ENCODE measurements around the gene LRMDA.

LRMDA gene

DNA sequence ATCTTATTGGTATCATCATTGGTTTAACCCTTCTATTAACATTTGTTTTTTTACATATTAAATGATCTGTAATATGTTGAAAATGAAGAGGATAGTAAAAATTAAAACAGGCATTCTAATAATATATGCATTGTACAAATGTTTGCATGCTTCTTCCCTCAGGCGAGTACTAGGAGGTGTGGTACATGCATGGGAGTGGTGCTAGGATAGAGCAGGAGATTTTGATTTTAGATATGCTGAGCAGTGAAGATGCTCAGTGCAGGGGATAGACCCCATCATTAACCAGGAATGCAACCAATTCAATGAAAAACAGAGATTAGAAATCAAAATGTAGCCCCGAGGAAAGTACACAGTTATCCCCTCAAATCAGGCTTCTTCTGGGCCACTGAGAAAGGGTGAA, 916.4 kb downstream of the LRMDA start:
- DNase-seq (ENCODE audit: low spot score) = no peak

DNA sequence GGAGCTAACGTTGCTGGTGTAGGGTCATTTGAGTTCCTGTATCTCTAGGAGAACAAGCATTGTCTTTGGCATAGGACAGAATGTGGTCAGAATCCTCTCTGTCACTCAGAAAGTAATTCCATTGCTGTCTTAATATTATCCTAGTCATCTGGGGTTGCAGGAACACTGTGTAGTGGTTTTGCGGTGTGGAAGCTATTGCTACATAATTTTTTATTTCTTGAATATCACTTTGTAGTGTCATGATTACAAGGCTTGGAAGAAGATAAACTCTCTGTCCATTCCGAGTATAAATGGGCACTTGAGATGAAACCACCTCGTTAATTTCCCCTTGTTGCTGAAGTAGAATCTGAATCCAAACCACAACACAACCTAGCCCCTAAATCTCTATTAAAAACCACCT, 919.2 kb downstream of the LRMDA start:
- no peak for DNase-seq (ENCODE audit: low spot score)

DNA sequence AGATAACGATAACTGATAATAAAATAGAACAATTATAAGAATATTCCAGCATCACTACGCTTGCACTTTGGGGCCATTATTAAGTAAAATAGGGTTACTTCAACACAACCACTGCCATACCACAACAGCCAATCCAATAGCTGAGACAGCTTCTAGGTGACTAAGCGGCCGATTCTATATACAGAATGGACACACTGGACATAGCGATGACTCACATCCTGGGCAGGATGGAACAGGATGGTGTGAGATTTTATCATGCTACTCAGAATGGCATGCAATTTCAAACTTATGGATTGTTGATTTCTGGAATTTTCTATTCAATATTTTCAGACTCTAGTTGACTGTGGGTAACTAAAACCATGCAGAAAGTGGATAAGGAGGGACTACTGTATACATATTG, 920.9 kb downstream of the LRMDA start:
- no peak for DNase-seq (ENCODE audit: low spot score)

DNA sequence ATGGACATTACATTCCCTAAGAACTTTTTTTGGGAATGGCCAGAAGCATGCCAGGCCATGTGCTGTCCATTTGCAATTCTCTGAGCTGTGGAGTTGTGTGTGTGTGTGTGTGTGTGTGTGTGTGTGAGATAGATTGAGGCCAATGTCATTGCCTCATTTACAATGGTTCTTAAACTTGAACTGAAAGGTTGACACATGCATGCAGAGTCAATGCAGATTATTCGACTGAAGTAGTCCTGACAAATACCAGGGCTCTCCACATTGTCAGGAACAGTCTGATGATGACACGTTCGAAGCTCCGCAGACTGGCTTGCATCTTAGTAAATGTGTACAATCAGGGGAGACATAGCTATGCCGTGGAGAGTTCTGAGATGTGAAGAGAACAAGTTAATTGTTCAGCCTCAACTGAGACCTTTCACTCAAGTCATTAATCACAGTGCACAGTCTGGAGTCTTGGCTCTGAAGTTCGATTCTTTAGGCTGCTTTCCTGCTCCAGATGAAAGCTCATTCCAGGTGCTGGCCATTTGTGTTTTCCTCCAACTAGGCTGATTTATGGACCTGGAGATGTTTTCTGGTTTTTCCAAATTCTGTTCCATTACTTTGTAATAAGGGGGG, 921.9 kb downstream of the LRMDA start:
- DNase-seq (ENCODE audit: low spot score) = no peak

DNA sequence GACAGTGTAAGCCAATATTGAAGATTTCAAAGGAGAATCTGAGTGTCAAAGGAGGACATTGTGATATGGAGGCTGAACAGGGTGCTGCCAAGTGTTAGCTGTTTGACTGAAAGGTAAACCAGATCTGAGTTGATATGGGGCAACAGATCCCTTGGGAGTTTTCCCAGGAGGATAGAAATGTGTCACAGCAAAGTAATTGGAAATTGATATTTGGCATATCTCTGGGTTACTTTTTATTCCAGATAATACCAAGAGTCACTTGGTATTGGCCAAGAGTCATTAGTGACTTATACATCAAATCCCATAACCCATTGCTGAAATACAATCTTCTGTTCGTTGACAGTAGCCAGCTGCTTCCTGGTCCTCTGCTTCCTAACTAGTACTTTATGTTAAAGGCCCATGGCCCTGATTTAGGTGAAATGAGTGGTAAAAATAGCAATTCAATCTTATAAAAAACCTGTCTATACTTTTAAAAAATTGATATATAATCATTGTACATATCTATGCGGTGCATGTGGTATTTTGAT, 922.9 kb downstream of the LRMDA start:
- DNase-seq (ENCODE audit: low spot score) = no peak

DNA sequence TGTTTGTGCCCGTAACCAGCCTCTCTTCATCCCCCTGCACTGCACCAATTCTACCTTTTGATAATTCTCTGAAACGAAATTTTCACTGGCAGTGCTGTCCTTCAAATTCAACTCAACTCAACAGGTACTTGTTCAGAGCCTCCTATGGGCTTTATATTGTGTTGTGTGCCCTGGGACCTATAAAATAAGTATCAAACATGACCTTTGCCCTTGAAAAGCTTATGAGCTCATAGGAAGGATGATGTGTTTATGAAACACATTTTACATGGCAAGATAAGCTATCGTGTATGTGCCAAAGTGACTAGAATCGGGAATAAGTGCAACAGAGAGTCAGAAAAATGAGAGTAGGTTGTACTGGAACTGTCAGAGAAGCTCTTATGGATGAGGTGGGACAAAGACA, 923.5 kb downstream of the LRMDA start:
- DNase-seq (ENCODE audit: low spot score) = no peak

DNA sequence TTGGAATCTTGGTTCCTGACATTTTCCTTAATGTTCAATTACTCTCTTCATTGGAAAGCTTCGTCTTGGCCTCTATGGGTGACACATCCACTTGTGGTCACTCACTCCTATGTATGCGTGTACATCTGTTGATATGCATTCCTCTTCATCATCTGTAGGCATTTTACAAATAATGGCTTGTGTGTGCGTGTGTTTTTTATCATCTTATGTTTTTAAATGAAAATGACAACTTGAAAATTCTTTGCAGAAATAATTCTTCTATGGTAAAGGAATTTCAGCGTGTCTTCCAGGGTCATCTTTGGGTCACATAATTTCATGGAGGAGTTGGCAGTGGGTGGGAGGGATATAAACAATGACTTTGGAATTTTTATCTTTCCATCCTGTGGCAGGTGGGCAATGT, 925.1 kb downstream of the LRMDA start:
- DNase-seq (ENCODE audit: low spot score) = no peak

DNA sequence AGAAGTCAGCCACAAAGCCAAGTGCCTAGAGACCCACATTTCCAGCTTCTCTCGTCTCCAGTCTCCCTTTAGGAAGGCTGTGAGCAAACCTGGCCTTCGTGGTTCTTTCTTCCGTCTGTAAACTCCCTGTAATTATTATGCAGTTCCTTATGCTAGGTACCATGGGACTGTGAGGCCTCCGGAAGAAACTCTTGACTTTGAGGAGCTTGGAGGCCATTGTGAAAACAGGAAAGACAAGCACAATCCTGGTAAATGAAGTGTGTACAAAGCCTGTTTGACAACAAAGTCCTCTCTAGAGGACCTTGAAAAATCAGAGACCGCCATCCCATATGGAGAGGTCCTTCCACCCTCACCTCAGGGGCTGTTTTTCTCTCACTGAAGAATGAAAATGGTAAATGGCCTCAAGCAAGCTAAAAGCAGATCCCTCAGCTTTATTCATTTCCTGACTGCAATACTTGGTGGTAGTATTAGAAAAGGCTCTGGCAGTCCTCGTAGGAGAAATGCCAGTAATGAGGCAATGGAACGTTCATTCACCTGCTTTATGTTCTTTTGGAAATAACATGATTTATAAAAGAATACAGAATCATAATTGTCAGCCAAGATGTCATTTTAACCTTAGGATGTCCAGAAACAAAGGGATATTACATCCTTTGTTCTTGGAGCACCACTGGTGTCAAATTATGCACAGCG, 926.4 kb downstream of the LRMDA start:
- no peak for DNase-seq (ENCODE audit: low spot score)

DNA sequence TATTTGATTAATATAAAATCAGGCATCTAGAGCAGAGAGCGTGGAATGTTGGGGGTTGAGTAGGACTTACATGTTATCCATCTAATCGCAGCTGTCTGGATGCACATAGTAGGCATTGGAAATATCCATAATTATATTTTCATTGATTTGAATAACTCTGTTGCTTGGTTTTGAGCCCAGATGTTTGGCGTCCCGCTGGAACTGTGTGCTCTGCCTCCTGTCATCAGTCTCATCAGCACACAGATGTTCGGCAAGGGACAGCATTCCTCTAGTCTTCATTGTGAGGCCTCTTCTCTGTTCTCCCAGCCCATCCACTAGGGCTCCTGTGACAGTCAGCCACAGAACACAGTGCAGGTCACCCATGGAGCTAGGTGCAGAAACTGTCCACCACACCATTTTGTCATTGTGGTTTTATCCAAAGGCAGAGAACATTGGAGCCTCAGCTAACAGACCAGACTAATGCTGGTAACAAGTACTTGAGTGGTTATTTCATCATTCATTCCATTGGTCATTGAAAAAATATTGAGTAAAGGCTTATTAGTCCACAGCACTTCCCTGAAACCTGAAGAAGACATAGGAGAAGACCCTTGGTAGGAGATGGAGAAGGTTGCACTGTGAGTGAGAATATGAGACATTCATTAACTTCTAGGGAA, 927.4 kb downstream of the LRMDA start:
- DNase-seq (ENCODE audit: low spot score) = no peak

DNA sequence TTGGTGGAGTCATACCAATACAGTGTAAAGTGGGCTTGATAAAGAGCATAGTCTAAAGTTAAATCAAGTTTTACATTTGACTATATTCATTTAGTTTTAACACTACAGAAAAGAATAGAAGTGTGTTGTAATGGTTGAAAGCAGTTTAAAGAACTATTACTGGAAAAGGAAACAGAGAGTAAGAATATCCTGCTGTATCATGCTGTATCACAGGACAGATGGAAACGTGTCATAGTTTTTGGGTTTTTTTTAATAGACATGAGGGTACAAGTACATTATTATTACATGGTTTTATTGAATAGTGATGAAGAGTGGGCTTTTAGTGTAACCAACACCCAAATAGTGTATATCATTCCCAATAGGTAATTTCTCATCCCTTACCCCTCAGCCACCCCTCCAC, 944.3 kb downstream of the LRMDA start:
- DNase-seq (ENCODE audit: low spot score) = no peak

DNA sequence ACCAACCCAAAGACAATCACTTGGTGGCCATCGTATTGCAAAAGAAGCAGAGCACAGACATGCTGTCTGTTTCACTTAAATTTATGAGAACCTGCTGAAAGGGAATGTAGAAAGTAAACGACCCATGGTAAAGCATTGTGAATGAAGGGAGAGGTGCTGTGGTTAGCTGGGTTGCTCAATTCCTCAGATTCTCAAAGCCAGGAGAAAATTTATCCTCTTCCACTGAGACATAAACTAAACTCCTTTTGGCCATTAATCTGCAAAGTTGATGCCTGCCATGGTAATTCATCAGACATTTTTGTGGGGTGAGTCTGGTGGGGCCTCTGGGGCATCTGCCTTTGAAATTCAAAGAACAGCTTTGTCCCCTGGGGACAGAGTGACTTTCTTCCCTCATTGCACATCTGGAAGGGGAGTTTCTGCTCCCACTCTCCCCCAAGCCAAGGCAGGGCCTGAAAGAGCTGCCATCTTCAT, 951.0 kb downstream of the LRMDA start:
- no peak for DNase-seq (ENCODE audit: low spot score)

DNA sequence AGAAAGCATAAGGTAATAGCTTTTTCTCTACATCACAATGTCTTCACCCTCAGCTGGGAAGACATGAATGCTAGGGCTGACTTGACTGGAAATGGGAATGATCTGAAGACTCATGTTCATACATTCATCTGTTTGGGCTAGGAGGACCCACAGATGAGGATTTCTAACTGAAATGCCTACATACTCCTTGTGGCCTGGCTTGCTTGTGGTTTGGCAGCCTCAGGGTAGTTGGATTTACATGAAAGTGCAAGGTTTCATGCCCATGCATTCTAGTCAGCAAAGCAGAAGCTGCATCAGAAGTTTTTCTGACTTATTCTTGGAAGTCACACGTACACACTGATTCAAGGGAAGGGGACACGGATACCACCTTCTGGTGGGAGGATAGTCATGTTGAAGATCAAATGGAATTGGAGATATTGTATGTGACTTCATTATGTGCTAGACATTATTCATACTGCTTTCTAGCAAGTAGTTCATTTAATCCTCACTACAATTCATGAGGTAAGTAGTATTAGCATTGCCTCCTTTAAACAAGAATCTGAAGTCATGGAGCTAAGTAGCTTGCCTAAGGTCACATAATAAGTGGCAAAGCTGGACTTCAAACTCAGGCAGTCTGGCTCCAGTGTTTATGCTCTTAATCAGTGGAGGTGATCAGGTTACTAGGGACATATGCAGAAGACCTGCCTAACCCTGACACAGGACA, 957.0 kb downstream of the LRMDA start:
- no peak for DNase-seq (ENCODE audit: low spot score)

DNA sequence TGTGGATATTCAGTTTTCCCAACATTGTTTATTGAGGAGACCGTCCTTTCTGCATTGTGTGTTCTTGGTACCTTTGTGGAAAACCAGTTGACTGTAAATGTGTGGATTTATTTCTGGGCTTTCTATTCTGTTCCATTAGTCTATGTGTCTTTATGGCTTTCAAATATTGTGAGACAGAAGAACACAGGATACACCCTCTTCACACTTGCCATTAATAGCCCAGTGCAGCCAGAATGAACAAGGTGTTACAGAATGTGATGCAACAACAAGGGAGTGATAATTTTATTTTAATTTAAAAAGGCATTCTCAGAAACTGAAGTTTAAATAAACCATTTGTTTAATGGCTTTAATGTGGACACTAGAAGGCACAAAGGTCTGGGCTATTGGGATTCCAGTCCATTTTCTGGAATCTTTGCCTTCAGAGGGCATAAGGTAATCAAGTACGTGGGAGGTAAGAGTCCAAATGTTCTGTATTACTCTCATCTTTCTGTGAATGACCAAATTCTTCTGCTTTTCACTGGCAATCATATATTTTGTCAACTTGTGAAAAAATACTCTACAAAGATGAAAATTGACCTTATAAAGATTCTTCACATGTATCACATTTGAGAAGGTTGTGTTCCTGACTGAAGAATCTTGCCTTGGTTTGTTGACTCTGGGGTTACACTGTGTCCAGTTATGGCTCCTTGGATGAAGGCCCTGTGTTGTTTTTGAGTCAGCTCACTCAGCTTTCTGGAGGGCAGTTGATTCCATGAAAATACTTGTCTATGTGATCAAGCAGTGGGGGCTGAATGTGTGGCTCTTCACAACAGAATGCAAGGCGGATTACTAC, 962.7 kb downstream of the LRMDA start:
- DNase-seq (ENCODE audit: low spot score) = no peak

DNA sequence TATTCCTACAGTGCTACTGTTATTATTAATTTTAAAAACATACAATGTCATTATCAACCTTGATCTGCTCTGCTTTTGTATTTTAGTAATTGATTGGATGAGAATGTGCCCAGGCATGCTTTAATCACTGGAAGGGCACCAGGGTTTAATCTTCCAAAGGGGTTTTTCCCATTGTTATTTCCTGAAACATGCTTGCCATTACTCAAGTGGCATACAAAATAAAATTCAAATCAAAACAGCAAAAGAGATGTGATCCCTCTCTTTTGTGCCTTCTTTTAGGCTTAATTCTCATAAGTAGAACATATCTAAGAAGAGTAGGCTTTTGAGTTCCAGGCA, 963.3 kb downstream of the LRMDA start:
- no peak for DNase-seq (ENCODE audit: low spot score)

DNA sequence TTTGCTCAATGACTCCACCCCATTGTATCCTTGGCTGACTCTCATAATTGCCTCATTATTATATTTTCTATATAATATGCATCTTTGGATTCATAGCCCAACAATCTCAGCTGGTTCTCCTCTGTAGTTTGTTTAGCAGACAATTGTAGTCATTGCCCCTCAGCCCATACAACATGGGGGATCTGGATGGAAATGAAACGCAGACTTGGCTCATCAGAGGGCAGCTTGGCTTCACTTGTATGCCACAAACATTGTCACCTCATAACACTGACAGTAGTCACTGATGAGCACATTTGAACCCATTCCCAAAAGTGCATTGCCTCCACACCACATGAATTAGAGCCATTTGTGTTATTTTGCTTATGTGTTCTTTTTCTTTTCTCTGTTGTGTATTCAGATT, 963.8 kb downstream of the LRMDA start:
- DNase-seq (ENCODE audit: low spot score) = no peak

DNA sequence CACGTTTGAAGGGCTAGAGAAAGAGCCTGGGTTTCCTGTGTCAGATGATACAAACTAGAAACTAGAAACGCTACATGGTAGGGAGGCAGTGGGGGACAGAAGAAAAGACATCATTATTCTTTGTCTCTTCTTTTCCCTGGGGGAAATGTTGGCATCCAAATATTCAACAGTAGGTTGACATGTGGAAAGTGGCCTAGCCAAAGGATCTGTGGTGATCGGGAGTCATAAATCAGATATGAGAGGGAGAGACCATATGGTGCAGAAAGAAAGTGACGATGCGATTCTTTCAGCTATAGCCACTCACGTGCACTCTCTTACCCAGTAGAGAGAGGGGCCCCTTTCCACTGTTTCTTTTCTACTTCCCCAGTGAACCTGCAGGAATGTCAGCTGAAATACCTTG, 964.7 kb downstream of the LRMDA start:
- no peak for DNase-seq (ENCODE audit: low spot score)

DNA sequence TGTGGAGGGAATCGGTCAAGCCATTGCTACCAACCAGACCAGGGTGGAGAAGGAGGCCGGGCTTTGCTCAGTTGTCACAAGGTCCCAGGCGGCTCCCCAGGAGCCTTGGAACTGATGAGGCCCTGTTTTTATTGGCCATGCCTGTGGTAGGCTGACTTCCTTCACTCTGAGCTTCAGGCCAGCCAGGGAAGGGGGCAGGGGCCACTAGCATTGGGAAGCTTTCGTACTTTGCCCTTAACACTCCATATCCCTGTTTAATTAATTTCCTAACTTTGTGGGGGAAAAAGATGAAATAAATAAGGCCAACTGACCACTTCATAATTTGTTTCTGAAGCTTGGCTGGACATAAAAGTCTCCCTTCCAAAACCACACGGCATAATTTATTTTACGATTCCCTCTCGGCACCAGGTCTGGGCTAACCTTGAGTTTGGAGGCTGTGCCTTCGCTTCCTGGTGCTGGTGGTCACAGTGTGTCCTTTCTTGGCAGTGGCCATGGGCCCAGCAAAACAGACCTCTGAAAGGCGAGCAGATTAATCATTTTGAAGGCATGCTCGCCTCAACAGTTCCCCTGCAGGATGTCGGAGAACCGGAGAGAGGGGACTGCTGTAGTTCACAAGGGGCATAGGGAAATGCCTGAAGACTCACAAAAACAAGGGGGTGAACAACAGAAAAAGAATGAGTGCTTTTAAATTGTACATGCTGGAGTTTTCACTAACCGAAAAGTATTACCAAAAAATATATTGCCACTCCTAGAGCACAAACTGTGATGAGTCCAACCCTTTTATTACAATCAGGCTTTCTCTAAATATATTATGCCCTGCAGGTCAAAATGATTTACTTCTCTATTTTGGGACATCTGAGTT, 966.0 kb downstream of the LRMDA start:
- DNase-seq (ENCODE audit: low spot score) = no peak

DNA sequence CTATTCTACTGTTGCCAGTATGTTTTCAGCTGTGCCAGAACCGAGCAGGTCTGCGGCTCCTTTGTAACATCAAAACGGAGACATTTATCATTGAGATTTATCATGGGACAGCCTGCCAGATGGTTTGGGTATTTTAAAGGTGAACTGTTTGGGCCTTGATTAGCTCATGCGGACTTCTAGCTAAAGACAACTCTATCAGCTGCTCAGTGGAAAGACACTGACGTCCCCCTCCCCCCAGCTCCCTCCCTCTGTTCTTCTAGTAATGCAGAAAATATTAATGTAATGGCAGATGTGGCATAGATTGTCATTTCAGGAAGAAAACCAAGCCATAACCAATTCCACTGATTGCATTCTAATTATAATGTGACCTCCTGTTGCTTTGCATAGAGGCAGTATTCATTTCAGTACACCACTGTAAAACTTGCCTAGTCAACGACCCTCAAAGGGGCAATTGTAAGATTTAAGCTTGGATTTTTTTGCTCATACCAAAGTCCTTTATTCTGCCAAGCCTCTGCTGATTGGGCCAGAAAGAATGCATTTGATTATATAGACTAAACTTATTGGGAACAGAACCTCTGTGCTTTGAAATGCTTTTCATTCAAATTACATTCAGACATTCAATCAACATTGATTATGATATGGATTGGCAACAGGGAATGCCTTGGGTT, 966.8 kb downstream of the LRMDA start:
- no peak for DNase-seq (ENCODE audit: low spot score)

DNA sequence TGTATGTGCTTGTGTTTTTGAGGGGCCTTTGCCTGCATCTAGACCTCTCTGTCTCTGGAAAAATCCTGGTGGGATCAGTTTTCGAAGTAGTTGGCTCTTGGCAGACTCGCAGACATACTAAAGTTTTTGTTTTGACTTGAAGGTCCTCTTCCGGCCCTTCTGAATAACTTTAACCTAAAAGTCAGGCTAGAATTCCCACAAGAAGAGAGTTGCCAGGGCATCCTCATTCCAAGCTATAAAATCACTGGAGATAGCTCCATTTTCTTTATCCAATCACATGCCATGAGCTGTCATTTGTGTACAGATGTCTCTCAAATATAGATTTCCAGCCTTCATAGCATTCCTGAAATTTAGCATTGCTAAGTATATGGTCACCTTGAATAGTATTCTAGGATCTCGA, 967.8 kb downstream of the LRMDA start:
- DNase-seq (ENCODE audit: low spot score) = no peak

DNA sequence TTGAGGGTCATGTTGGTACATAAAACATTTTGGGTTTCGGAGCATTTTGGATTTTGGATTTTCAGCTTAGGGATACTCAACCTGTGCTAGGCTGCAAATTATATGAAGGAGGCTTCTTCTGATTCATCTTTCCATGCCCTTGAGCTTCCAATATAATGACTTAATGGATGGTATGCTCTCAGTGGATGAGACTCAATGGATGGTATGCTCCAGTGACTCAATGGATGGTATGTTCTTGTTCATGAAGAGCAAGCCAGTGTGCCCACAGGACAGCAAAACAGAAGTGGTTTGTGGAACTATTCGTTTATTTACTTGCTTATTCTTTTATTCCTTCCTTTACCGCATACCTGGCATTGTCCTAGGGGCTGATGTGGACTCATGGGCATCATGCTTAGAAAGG, 969.6 kb downstream of the LRMDA start:
- no peak for DNase-seq (ENCODE audit: low spot score)

Measured in ecto neural progenitor cell (in vitro differentiated cells).